LNCaP clone FGC (cell line): ENCODE results near the gene R3HDM2.

ENCODE experiments used
- DNase-seq: peaks from one replicate; pipeline ENCODE4 v3.0.0-alpha.2; 2011; ENCODE audit warnings: low read depth
- H3K4me3 ChIP-seq: 2 replicates; pipeline ENCODE4 v1.5.1; 2011; ENCODE audit warnings: mild to moderate bottlenecking, low read depth, low read length, control low read depth
- CTCF ChIP-seq: IDR thresholded peaks from 2 replicates; pipeline ENCODE4 v1.5.1; 2012; ENCODE audit warnings: mild to moderate bottlenecking; ENCODE audit not compliant: control insufficient read depth, insufficient read depth; ENCODE audit errors: extremely low read depth

The R3HDM2 gene

GRCh38 chr12:57211791-57212700 is 218.8 kb downstream of the R3HDM2 start:
- no peak for DNase-seq
- H3K4me3 ChIP-seq: no peak overlapping the region
- no peak for TF ChIP-seq CTCF

DNA sequence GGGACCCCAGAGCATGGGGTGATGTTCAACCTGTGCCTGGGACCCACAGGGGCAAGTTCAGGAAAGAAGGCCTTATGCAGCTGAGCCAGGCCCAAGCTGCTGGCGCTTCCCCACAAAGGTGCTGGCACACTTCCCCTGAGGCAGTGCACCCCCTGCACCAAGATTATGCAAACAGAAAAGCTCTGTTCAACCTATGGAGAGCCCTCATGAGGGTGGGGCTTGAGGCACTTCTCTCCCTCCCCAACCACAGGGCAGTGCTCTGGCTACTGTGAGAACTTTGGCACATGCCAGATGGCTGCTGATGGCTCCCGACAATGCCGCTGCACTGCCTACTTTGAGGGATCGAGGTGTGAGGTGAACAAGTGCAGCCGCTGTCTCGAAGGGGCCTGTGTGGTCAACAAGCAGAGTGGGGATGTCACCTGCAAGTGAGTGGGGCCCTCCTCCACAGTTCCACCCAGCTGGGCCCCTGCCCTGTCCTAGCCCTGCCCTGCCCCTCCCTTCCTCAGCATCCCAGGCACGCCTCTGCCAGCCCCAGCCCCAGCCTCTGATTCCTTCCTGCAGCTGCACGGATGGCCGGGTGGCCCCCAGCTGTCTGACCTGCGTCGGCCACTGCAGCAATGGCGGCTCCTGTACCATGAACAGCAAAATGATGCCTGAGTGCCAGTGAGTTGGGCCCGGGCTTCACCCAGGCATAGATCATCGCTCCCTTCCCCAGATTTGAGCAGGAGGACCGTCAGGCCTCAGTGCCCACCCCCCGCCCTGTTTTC is 219.7 kb downstream of the R3HDM2 start:
- DNase-seq: no peak
- no peak overlapping the region for H3K4me3 ChIP-seq
- TF ChIP-seq CTCF: no peak

- no peak for TF ChIP-seq CTCF
- DNase-seq: no peak
- H3K4me3 ChIP-seq: no peak overlapping the region
Observed at GRCh38 chr12:57210461-57210860, 220.4 kb downstream of the R3HDM2 start.

DNA sequence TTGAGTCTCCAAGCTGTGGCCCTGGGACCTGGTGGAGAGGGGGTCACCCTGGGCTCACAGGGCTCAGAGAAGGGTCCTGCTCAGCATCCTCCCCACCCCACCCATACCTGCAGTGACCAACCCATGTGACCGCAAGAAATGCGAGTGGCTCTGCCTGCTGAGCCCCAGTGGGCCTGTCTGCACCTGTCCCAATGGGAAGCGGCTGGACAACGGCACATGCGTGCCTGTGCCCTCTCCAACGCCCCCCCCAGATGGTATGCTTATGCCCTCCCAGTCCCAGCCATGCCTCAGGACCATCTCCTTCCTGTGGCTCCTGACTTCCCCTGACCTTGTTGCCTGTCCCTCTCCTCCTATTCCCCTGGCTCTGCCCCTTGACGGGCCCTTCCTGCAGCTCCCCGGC is 220.9 kb downstream of the R3HDM2 start:
- no peak for TF ChIP-seq CTCF
- no peak overlapping the region for H3K4me3 ChIP-seq
- no peak for DNase-seq

DNA sequence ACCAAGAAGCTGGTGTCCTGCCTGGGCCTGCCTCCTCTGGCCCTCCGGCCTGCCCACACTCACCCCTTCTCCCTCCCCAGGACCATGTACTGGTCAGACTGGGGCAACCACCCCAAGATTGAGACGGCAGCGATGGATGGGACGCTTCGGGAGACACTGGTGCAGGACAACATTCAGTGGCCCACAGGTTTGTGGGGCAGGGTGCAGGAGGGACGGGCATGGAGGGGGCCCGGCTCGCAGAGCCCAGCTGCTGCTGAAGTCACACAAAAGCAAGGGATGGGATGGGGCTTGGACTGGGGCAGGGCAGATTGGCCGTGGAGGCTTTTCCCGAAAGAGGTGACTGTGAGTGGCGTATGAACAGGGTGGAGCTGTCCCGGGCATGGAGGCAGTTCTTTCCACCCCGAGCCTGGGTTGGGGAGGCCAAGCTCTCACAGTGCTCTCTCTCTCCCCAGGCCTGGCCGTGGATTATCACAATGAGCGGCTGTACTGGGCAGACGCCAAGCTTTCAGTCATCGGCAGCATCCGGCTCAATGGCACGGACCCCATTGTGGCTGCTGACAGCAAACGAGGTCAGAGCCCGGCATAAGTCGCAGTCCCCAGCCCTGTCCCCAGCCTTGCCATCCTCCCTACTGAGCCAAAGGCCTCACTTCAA is 222.1 kb downstream of the R3HDM2 start:
- TF ChIP-seq CTCF: no peak
- DNase-seq: no peak
- H3K4me3 ChIP-seq: no peak overlapping the region

GRCh38 chr12:57207731-57208630 is 222.9 kb downstream of the R3HDM2 start:
- no peak for TF ChIP-seq CTCF

More at GRCh38 chr12:57207731-57208630, 222.9 kb downstream of the R3HDM2 start:
- no peak for DNase-seq
- H3K4me3 ChIP-seq: no peak overlapping the region
